A549 treated with ZK216348 at 1 μM for 4 hours (cell line): ENCODE data around the gene ZNF613. TPM values are rescaled to one million over a fixed set of nuclear protein-coding genes. Genes with fewer than 3 reads are reported as not detected.

Source experiments
- total RNA-seq: library from RNA; stranded (reverse); fragments of 200-300 nt; extraction: Qiagen RNA extraction; gene quantifications from 5 replicates; pipeline ENCODE4 v1.2.3, GENCODE V29; 2022; ENCODE audit warnings: low read depth

Gene ZNF613
- total RNA-seq = 1.00 to 2.1 TPM (median 1.4 TPM) in 5 replicates

GRCh38 chr19:51926784-51927741 is at the start of gene ZNF613:
TSS of gene ZNF613 (plus strand) at chr19:51927472. CDS start at chr19:51936221, 8,749 bp downstream.

DNA sequence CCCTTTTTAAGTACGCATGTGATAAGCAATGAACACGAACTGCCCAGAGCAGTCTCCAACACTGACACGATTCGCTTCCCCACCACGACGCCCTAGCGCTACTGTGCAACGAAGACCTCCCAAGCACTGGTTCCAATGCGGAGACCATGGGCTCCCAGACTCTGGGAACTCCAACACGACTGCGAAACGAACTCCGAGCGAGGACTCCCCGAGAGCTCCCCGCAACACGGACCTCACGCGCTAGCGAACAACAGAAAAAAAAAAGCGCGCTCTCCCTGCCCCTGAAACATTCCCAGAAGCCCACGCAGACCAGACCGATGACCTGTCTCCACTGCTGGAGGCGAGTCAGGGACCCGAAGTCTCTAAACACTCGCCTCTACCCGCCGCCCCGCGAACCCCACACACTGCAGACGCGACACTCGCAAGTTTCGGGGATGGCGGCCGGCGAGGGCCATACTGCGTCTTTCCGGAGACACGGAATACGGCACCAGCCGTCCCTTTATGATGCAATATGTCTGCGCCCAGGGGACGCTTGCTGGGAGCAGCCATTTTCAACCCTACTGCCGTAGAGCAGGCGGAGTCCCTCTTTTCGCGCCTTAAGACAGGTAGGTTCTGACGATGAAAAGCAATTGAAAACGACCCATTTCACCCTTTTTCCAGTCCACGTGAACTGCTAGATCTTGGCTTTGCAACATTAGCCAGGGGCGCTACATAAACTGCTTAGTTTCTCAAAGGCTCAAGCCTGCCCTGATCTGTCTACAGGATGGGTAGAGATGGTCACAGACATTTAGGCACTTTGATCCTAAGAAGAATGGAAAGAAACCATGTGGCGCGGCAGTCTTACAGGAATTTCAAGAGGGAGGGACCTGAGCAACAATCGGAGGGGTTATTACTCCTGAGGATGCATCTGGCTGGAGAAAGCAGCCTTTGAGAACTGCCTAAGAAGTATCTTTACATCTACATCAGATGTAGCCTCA is 39.5 kb upstream of the ZNF613 start, which contains the start of gene ZNF577:
Gene ZNF577 (minus strand): TSS at position 430 of the 977 bp plus-strand sequence. CDS start 7,569 bp downstream, outside the sequence.

DNA sequence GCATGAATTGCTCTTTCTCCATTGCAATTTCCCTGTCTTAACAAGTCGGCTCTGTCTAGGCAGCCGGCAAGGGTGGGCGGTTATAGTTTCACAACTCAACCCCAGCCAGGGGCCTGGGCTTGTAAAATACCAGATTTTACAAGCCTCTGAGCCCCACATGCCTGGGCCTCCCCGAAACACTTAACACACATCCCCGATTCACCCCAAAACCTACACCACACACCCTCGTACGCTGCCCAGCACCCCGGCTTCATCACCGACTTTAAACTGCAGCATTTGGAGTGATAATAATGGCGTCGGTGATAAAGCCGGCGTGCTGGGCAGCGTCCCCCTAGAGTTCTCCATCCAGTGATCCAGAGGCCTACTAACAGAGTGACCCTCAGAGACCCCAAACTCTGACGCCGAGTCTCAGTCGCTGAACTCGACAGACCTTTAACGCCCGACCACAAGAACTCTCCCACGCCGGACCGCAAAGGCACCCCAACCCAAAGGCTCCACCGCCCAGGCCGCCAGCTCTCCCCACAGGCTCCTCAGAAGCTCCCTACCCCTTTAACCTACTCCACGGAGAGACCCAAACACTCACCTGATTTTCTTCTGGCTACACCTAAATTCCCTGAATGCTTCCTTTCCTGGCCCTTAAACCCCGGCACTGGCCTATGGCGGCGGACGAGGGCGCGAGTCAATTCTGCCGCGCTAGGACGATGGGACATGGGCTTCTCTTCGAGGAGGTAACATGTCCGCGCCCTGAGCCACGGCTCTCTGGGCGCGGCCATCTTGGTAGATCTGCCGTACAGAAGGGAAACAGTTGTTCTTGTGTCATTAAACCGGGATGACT is 22.7 kb upstream of the ZNF613 start, which contains the start of gene ZNF649:
Gene ZNF649 (minus strand): TSS at position 687 of the 835 bp plus-strand sequence. CDS start 4,910 bp downstream, outside the sequence.

GRCh38 chr19:51986309-51987291 is 59.3 kb downstream of the ZNF613 start, which contains the start of gene ZNF350:
TSS of gene ZNF350 (minus strand) at chr19:51986840. CDS start at chr19:51974360, 12,480 bp downstream.

Other genes starting within 250 kb of the ZNF613 start
- 7.6 to 19.2 TPM (median 13.6 TPM) in 5 replicates for gene SPACA6, start 234.1 kb upstream of the ZNF613 start, total RNA-seq
- gene HAS1, start 203.5 kb upstream of the ZNF613 start, total RNA-seq = not detected in 5 replicates
- gene FPR1, start 175.6 kb upstream of the ZNF613 start, total RNA-seq = 0.08 to 0.14 TPM (median 0.08 TPM) in 3 of 5 replicates, not detected in the others
- not detected in 5 replicates for gene FPR2, start 166.3 kb upstream of the ZNF613 start, total RNA-seq
- not detected in 5 replicates for gene FPR3, start 132.3 kb upstream of the ZNF613 start, total RNA-seq
- 0.06 to 0.13 TPM in 2 of 5 replicates, not detected in the others for gene ZNF577, start 39.5 kb upstream of the ZNF613 start, total RNA-seq
- 0.12 to 0.25 TPM (median 0.19 TPM) in 4 of 5 replicates, not detected in the other for gene ZNF649, start 22.5 kb upstream of the ZNF613 start, total RNA-seq
- gene ZNF350, start 59.4 kb downstream of the ZNF613 start, total RNA-seq = 3.3 to 5.9 TPM (median 4.0 TPM) in 5 replicates
- 3.3 to 4.6 TPM (median 4.3 TPM) in 5 replicates for gene ZNF615, start 80.7 kb downstream of the ZNF613 start, total RNA-seq
- 2.3 to 4.0 TPM (median 3.1 TPM) in 5 replicates for gene ZNF614, start 100.9 kb downstream of the ZNF613 start, total RNA-seq
- 1.3 to 2.5 TPM (median 1.8 TPM) in 5 replicates for gene ZNF432, start 121.4 kb downstream of the ZNF613 start, total RNA-seq
- gene ZNF841, start 168.3 kb downstream of the ZNF613 start, total RNA-seq = 1.7 to 3.1 TPM (median 1.8 TPM) in 5 replicates
- 0.48 to 1.4 TPM (median 0.79 TPM) in 5 replicates for gene ZNF616, start 212.5 kb downstream of the ZNF613 start, total RNA-seq
- gene ZNF836, start 244.1 kb downstream of the ZNF613 start, total RNA-seq = 0.33 to 0.95 TPM (median 0.52 TPM) in 5 replicates